Ishikawa (cell line): ENCODE measurements around the gene OTX1.

Experiments
- CEBPB ChIP-seq: IDR thresholded peaks from 2 replicates; pipeline ENCODE4 v1.6.1; 2012
- CREB1 ChIP-seq: IDR thresholded peaks from 2 replicates; pipeline ENCODE4 v1.6.1; 2012; ENCODE audit warnings: low read depth
- EGR1 ChIP-seq: IDR thresholded peaks from 2 replicates; pipeline ENCODE4 v1.6.1; 2012
- EP300 ChIP-seq: IDR thresholded peaks from 2 replicates; pipeline ENCODE4 v1.6.1; 2012; ENCODE audit warnings: borderline replicate concordance
- FOXM1 ChIP-seq: IDR thresholded peaks from 2 replicates; pipeline ENCODE4 v1.6.1; 2012; ENCODE audit warnings: low read depth, borderline replicate concordance
- MAX ChIP-seq: IDR thresholded peaks from 2 replicates; pipeline ENCODE4 v1.6.1; 2012
- NFIC ChIP-seq: IDR thresholded peaks from 2 replicates; pipeline ENCODE4 v1.6.1; 2012
- RAD21 ChIP-seq: IDR thresholded peaks from 2 replicates; pipeline ENCODE4 v1.6.1; 2012; ENCODE audit warnings: low read depth
- REST ChIP-seq: IDR thresholded peaks from 2 replicates; pipeline ENCODE4 v1.6.1; 2012; ENCODE audit warnings: low read depth, mild to moderate bottlenecking
- TAF1 ChIP-seq: IDR thresholded peaks from 2 replicates; pipeline ENCODE4 v1.6.1; 2012; ENCODE audit warnings: low read depth, mild to moderate bottlenecking
- TCF12 ChIP-seq: IDR thresholded peaks from 2 replicates; pipeline ENCODE4 v1.6.1; 2012; ENCODE audit warnings: low read depth
- TEAD4 ChIP-seq: IDR thresholded peaks from 2 replicates; pipeline ENCODE4 v1.6.1; 2012
- USF1 ChIP-seq: IDR thresholded peaks from 2 replicates; pipeline ENCODE4 v1.6.1; 2012
- YY1 ChIP-seq: IDR thresholded peaks from 2 replicates; pipeline ENCODE4 v1.6.1; 2012; ENCODE audit warnings: low read depth
- ZBTB7A ChIP-seq: IDR thresholded peaks from 2 replicates; pipeline ENCODE4 v1.6.1; 2012; ENCODE audit warnings: low read depth

Gene OTX1

GRCh38 chr2:63104482-63104881, 53.9 kb downstream of the OTX1 start:
- TF ChIP-seq TEAD4: no peak
- TF ChIP-seq TAF1: no peak
- TF ChIP-seq USF1: no peak
- TF ChIP-seq CEBPB: no peak
- no peak for TF ChIP-seq ZBTB7A
- no peak for TF ChIP-seq TCF12
- TF ChIP-seq EP300: no peak
- no peak for TF ChIP-seq REST
- TF ChIP-seq NFIC: no peak
- TF ChIP-seq CREB1: no peak
- no peak for TF ChIP-seq RAD21
- TF ChIP-seq YY1: no peak
- no peak for TF ChIP-seq MAX
- no peak for TF ChIP-seq FOXM1
- no peak for TF ChIP-seq EGR1
